Activated T-cell treated with anti-CD3 and anti-CD28 coated beads, Interleukin-2, amount 50 U/mL, for 4 hours (primary cell): Measurements from ENCODE around the gene NREP. TPM values are rescaled to one million over a fixed set of nuclear protein-coding genes. Genes with fewer than 3 reads are reported as not detected.

ENCODE experiments used
- ATAC-seq, 2 donors: fragments of 200-7000 bp; cut with Tn5 transposase; one replicate each; pipeline ENCODE4 v1.10.0; 2021
- DNase-seq: peaks from one replicate; pipeline ENCODE4 v3.0.0-alpha.2; 2020
- H3K27me3 Mint-ChIP-seq: one replicate; pipeline ENCODE4 v1.8.0; 2021; ENCODE audit warnings: low read depth, mixed read lengths
- H3K36me3 Mint-ChIP-seq: one replicate; pipeline ENCODE4 v1.8.0; 2022; ENCODE audit warnings: mixed read lengths; ENCODE audit not compliant: insufficient read depth
- H3K4me1 Mint-ChIP-seq: one replicate; pipeline ENCODE4 v1.8.0; 2021; ENCODE audit warnings: low read depth, mixed read lengths
- H3K4me3 Mint-ChIP-seq: one replicate; pipeline ENCODE4 v1.8.0; 2021; ENCODE audit warnings: mild to moderate bottlenecking, moderate library complexity, mixed read lengths
- H3K9me3 Mint-ChIP-seq: one replicate; pipeline ENCODE4 v1.8.0; 2021; ENCODE audit warnings: mixed read lengths
- total RNA-seq, 3 donors: library from RNA; stranded (reverse); gene quantifications; one replicate each; pipeline ENCODE4 v1.2.1, GENCODE V29; 2021

The NREP gene
- total RNA-seq, 3 donors from 2014 or later, result 5.4 to 16.0 (median 10.0) TPM

DNA sequence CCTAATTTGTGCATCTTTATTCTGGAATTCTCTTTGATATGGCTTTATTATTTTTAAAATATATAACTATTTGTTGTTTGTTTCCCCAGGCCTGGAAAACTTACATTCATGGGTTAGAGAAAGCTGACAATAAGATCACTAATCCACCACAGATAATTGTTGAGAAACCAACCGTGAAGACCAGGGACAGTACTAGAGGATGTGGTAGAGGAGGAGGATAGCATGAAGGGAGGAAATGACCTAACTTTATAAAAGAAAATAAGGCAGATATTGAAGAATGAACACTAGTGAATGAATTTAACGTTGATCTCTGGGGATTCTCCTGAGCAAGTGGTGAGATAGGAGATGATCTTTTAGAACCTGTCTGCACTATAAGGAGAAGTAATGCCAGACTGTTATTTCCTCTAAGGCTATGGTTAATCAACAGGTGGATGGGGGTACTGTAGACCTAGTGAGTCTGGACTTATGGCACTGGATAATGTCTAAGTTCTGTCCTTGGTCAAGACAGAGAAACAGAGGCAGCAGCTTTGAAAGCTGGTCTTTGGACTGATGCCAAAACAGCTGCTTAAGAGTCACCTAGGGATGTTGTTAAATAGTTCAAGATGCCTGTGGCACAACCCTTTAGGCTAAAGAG, 52.4 kb downstream of the NREP start:
- DNase-seq (no peak), ATAC-seq (no peak)
- H3K27me3 Mint-ChIP-seq, result peaks cover 3% of the 10 kb centered on the region
- H3K9me3 Mint-ChIP-seq, result no peaks in the 10 kb centered on the region
- H3K4me1 Mint-ChIP-seq, result peaks cover 3% of the 10 kb centered on the region
- H3K36me3 Mint-ChIP-seq, result no peaks in the 10 kb centered on the region
- no peak overlapping the region for H3K4me3 Mint-ChIP-seq

DNA sequence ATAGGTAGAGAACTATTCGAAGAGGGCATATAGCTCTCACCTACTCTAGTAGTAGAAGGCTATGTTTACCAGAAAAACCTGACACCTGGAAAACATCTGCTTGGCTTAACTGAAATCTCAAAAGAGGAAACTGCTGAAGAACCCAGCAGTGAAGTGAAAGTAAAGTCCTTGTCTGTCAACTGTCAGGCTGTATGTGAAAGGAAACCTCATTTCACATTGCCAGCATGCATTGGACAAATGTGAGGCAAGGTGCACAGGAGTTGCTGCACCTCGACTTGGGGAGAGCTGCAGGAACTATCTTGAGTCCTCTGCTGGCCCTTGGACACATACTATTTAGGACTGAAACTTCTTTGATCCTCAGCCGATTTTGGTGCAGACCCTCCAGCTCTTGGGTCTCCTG, 53.3 kb downstream of the NREP start:
- DNase-seq (no peak), ATAC-seq (no peak)
- no peaks in the 10 kb centered on the region for H3K36me3 Mint-ChIP-seq
- H3K27me3 Mint-ChIP-seq, result peaks cover 8% of the 10 kb centered on the region
- H3K4me3 Mint-ChIP-seq, result no peak overlapping the region
- peaks cover 3% of the 10 kb centered on the region for H3K4me1 Mint-ChIP-seq
- H3K9me3 Mint-ChIP-seq, result no peaks in the 10 kb centered on the region

DNA sequence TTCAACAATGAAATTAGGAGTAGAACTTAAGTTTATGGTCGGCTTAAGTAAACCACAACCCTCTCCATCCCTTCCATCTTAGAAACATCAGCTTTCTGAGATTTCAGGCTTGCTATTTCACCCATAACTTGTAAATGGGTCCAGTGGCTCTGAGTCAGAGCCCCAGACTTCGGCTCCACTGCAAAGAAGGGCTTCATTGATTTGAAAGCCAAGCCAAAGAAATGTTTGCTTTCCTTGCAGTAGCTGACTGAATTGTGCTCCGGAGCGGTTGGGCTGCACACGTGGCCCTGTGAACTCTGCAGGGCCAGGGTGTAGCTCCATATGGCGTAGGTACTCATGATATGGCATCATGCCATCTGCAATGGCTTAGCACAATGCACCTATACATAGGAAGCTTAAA, 57.0 kb downstream of the NREP start:
- Mint-ChIP-seq H3K27me3 (peaks cover 8% of the 10 kb centered on the region), H3K4me1 (peaks cover 3% of the 10 kb centered on the region), H3K4me3 (no peak overlapping the region), H3K36me3 (no peaks in the 10 kb centered on the region), H3K9me3 (no peaks in the 10 kb centered on the region)
- DNase-seq (no peak), ATAC-seq (no peak)

DNA sequence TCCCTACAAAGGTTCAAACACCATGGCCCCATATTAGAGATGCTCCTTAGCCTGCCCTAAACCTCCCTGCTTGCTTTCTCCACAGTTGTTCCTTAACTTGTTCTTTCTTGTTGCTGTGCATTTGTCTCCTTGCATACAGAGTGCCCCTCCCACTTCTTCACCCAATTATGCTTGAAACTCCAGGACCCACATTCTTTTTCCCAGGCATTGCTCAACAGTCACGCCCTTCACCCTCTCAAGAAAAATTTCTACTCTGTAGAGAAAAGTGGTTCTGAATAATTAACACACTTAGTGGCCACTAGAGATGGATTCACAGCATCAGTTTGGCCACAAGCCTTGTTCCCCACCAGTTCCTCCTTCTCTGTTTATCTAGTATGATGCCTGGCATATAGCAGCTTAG, 57.7 kb downstream of the NREP start:
- ATAC-seq (no peak), DNase-seq (no peak)
- no peaks in the 10 kb centered on the region for H3K9me3 Mint-ChIP-seq
- no peak overlapping the region for H3K4me3 Mint-ChIP-seq
- peaks cover 3% of the 10 kb centered on the region for H3K4me1 Mint-ChIP-seq
- H3K27me3 Mint-ChIP-seq, result peaks cover 8% of the 10 kb centered on the region
- no peaks in the 10 kb centered on the region for H3K36me3 Mint-ChIP-seq

DNA sequence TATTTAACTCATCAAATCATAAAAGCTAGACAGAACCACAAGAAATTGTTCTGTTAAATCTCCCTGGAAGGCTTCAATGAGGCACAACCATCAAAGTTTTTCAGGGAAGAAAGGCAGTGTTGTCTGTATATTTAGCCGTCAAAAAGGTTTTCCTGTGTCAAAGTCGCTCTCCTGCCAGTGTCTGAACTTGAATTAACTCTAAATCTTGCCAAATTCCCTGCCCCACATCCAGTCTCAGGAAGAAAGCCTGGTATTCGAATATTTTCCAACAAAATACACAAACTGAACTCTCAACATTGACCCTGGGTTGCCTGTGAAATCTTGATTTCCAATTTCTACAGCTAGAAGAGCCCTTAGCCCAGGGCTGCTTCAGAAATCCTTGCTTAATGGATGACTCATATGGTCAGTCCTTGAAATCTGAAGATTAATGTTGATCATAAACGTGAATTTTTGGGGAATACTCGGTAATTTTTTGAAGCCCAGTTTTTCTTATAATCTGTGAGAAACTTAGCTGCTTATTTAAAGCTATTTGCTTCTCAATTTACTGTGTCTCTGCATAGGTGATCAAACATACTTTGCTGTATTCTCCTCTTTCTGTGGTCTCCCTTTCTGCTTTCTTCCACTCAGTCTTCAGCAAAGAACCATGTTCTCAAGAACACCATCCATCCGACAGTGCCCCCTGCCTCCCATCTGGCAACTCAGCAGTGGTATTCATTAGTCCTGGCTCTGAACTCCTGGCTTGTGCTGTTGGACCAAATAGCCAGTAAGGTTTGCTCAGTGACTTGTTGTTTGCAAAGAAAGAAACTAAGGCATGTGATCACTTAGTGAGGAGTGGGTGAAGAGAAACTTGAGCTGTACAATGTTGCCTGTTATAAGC, 58.9 kb downstream of the NREP start:
- ATAC-seq, result no peak
- no peak for DNase-seq
- Mint-ChIP-seq H3K4me1 (no peaks in the 10 kb centered on the region), H3K4me3 (no peak overlapping the region), H3K27me3 (peaks cover 8% of the 10 kb centered on the region), H3K9me3 (no peaks in the 10 kb centered on the region), H3K36me3 (no peaks in the 10 kb centered on the region)

DNA sequence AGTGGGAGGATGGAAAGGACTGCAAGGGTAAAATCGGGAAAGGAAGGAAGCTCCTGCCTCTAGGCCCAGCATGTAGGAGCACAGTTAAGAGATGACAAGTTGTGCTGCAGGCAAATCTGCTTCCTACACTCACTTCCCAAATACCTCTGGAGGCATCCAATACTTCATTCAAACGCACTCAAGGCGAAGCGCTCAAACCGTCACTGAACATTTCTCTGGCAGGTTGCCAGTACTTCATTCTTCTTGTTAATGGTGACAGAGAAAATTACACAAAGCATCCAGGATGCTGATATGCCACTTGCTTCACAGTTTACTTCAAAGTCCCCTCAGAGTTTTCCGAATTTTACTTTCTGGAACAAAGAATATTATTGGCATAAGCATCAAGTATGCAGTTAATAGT, 59.8 kb downstream of the NREP start:
- no peaks in the 10 kb centered on the region for H3K9me3 Mint-ChIP-seq
- peaks cover 9% of the 10 kb centered on the region for H3K27me3 Mint-ChIP-seq
- no peak for DNase-seq
- H3K4me1 Mint-ChIP-seq, result no peaks in the 10 kb centered on the region
- ATAC-seq, result no peak
- no peak overlapping the region for H3K4me3 Mint-ChIP-seq
- no peaks in the 10 kb centered on the region for H3K36me3 Mint-ChIP-seq

DNA sequence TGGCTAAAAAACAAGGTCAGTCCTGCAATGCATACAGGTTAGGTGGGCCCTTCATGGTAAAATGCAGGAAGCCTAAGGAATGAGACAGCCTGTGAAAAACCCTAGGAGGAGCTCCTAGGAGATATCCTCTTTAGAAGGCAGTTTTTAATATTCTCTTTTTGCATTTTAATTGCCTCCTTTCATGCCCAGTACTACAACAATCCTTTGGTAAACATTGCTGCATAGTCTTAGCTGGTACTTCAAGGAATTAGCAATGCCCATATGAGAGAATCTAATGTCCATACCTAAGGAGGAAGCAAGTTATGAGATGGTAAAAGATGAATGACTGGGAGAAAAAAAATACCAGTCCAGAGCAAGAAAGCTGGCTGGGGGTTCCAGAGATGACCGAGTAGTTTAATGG, 61.0 kb downstream of the NREP start:
- no peaks in the 10 kb centered on the region for H3K9me3 Mint-ChIP-seq
- H3K27me3 Mint-ChIP-seq, result peaks cover 9% of the 10 kb centered on the region
- H3K36me3 Mint-ChIP-seq, result no peaks in the 10 kb centered on the region
- ATAC-seq, result no peak
- H3K4me1 Mint-ChIP-seq, result no peaks in the 10 kb centered on the region
- no peak overlapping the region for H3K4me3 Mint-ChIP-seq
- DNase-seq, result no peak

DNA sequence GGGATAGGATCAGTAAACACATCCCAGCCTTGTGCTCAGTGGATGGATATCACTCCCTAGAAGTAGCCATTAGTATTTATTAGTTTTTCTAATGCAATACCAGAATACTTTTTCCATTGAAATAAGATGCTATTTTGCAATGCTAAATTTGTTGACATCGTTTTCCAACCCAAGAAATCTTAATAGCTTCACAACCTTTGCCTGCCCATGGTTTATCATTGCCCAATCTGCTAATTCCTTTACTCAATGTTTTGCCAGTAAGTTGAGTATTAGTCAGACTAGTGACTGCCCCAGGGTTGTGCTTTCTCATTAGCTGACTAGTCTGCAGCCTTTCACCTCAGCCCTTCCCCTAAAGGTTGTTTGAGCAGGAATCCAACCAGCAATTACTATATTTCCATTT, 62.9 kb downstream of the NREP start:
- no peaks in the 10 kb centered on the region for H3K36me3 Mint-ChIP-seq
- no peak for ATAC-seq

DNA sequence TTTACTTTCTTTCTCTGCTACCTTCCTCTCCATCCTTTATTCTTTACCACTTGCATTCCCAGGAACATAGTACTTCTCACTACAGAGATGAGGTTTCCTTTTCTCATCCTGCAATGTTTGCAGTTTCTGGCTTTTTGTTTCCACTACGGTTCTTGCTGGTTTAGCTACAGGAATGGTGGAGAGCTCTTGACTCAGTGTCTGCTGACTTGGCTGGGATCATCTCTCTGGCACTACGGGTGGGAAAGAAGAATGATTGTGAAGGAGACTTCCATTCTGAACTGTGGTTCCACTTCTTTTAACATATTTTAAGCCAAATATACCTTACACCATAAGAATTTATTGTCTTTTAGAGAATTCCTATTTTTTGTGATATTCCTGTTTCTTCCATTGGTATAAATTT, 65.1 kb downstream of the NREP start:
- DNase-seq, result no peak
- H3K4me3 Mint-ChIP-seq, result no peak overlapping the region
- H3K4me1 Mint-ChIP-seq, result no peaks in the 10 kb centered on the region
- no peaks in the 10 kb centered on the region for H3K9me3 Mint-ChIP-seq
- H3K27me3 Mint-ChIP-seq, result peaks cover 4% of the 10 kb centered on the region
- no peaks in the 10 kb centered on the region for H3K36me3 Mint-ChIP-seq
- ATAC-seq, result no peak

More for the DNA sequence above, 62.9 kb downstream of the NREP start:
- Mint-ChIP-seq H3K4me1 (no peaks in the 10 kb centered on the region), H3K9me3 (no peaks in the 10 kb centered on the region), H3K4me3 (no peak overlapping the region), H3K27me3 (peaks cover 4% of the 10 kb centered on the region)
- DNase-seq, result no peak

DNA sequence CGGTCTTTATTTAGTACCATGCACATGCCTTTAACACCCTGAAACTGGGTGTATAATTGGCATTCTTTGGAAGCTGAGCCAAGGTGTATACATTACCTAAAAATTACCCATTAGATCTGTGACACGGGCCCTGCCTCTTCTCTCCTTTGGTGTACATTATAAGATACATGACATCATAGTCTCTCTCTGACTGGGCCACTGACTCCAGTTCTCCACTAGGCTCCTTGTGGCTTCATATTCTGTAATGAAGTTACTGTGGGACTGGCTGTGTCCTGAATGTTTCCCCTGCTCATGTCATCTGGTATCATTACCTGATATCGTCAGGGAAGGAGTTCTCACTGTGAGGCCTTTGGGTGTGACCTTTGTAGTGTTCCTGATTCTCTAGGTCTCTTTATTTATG, 65.5 kb downstream of the NREP start:
- H3K9me3 Mint-ChIP-seq, result no peaks in the 10 kb centered on the region
- no peaks in the 10 kb centered on the region for H3K4me1 Mint-ChIP-seq
- ATAC-seq, result no peak

DNA sequence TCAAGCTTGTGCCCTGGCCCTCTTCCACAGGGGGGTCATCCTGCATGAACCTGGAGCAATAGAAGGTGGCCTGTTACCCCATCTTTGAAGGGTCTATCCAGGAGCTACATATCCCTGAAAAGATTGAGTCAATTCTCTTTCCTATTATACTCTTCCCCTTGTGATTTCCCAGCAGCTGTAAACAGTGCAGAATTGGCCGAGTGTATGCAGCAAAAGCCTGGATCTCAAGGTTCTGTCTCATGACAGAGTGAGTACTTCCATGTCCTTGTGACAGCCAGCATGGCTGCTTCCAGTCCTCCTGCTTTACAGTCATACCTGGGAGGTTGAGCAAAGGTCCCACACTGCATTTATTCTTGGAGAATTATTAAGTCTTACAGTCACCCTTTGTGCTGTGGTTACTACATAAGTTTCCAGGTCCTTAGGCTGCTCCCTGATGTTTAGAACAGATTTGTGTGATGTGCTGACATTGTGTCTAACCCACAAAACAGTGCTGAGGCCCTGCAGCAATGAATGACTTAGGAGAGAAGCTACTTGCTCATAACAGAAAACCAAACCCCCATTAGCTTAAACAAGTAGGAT, 67.5 kb downstream of the NREP start:
- ATAC-seq (no peak), DNase-seq (no peak)
- Mint-ChIP-seq H3K27me3 (peaks cover 4% of the 10 kb centered on the region), H3K4me1 (no peaks in the 10 kb centered on the region), H3K36me3 (no peaks in the 10 kb centered on the region), H3K4me3 (no peak overlapping the region), H3K9me3 (no peaks in the 10 kb centered on the region)

More for the DNA sequence above, 65.5 kb downstream of the NREP start:
- Mint-ChIP-seq H3K27me3 (peaks cover 4% of the 10 kb centered on the region), H3K4me3 (no peak overlapping the region), H3K36me3 (no peaks in the 10 kb centered on the region)
- no peak for DNase-seq

DNA sequence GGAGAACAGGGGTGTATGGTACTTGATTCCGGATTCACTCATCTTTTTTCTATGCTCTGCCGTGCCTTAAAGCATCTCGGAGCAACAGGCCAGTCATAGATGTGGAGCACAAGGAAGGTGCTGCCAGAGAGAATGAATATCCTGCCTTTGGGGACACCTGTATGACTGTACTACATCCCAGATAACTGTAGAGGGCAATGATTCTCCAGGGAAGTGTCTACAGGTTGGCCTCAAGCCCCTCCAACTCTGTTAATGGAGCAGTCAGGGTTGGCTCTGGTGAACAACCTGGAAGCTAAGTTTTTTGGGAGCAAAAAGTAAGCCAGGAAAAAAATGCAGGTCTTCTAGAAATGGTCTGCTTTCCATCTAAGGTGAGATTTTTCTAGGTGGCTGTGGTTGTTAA, 71.0 kb downstream of the NREP start:
- Mint-ChIP-seq H3K36me3 (no peaks in the 10 kb centered on the region), H3K4me1 (no peaks in the 10 kb centered on the region), H3K4me3 (no peak overlapping the region), H3K9me3 (no peaks in the 10 kb centered on the region), H3K27me3 (no peaks in the 10 kb centered on the region)
- DNase-seq (no peak), ATAC-seq (no peak)

DNA sequence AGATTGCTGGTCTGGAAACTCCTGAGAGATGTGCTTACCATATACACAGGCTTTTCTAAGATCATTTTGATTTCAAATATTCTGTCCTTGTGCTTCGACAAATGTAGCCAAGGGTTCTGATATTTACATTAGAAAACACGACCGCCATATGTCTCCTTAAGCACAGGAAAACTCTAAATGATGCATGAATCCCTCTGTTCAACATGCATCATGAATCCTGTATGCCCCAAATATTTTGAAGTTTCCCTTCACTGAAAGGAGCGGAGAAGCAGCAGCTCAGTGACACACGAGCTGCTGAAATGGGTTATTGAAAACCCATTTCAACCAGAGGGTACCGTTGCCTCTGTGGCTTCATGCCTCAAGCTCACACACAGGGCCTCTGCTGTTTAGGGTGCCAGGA, 74.4 kb downstream of the NREP start:
- H3K9me3 Mint-ChIP-seq, result no peaks in the 10 kb centered on the region
- H3K36me3 Mint-ChIP-seq, result no peaks in the 10 kb centered on the region
- peaks cover 2% of the 10 kb centered on the region for H3K27me3 Mint-ChIP-seq
- no peak for DNase-seq
- no peak for ATAC-seq
- no peaks in the 10 kb centered on the region for H3K4me1 Mint-ChIP-seq
- H3K4me3 Mint-ChIP-seq, result no peak overlapping the region

DNA sequence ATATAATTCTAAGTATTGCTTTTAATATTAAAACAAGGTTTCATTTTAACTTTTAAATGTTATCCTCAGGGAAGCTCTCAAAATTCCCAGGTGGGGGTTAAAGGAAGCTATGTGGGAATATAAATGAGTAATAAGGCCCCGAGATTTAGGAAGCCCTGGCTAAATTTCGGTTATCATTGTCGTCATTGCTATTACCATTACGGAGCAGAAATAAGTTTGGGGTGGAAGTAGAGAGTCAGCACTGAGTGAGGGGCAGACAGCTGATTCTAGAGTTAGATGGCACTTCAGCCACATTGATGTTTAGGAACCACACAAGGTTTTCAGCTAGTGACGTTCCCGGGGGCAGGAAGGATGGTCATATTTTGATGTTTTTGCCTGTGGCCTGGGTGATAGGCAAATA, 74.9 kb downstream of the NREP start:
- DNase-seq (no peak), ATAC-seq (no peak)
- H3K27me3 Mint-ChIP-seq, result peaks cover 2% of the 10 kb centered on the region
- no peak overlapping the region for H3K4me3 Mint-ChIP-seq
- H3K36me3 Mint-ChIP-seq, result no peaks in the 10 kb centered on the region
- no peaks in the 10 kb centered on the region for H3K4me1 Mint-ChIP-seq
- H3K9me3 Mint-ChIP-seq, result no peaks in the 10 kb centered on the region
